Activated CD4-positive, alpha-beta memory T cell treated with anti-CD3 and anti-CD28 coated beads, Interleukin-2, amount 10 ng/mL, durations not matched to agents 7 days and 5 days (primary cell): ENCODE data around the gene RP9. TPM values are rescaled to one million over a fixed set of nuclear protein-coding genes. Genes with fewer than 3 reads are reported as not detected.

ENCODE experiments used
- CTCF ChIA-PET: fragments of 350-600 bp; sonication (Branson Sonifier 250); formaldehyde crosslinking; loops from one replicate; lab custom pipeline; 2021; ENCODE audit warnings: antibody characterized with exemption, inconsistent platforms; lab: Charles Lee
- POLR2A ChIA-PET: fragments of 350-600 bp; sonication (Branson Sonifier 250); formaldehyde crosslinking; loops from one replicate; lab custom pipeline; 2021; ENCODE audit warnings: antibody characterized with exemption; lab: Charles Lee
- DNase-seq: peaks from one replicate; pipeline ENCODE4 v3.0.0-alpha.2; 2020
- H3K27ac Mint-ChIP-seq: one replicate; pipeline ENCODE4 v1.8.0; 2021; ENCODE audit warnings: mild to moderate bottlenecking, mixed read lengths
- H3K27me3 Mint-ChIP-seq: one replicate; pipeline ENCODE4 v1.8.0; 2021; ENCODE audit warnings: mixed read lengths
- H3K36me3 Mint-ChIP-seq: one replicate; pipeline ENCODE4 v1.8.0; 2021; ENCODE audit warnings: low read depth, mixed read lengths
- H3K4me1 Mint-ChIP-seq: one replicate; pipeline ENCODE4 v1.8.0; 2021; ENCODE audit warnings: mixed read lengths
- H3K4me3 Mint-ChIP-seq: one replicate; pipeline ENCODE4 v1.8.0; 2021; ENCODE audit warnings: mild to moderate bottlenecking, mixed read lengths
- H3K9me3 Mint-ChIP-seq: one replicate; pipeline ENCODE4 v1.8.0; 2021; ENCODE audit warnings: mixed read lengths
- total RNA-seq, 2 experiments: library from RNA; stranded (reverse); gene quantifications; one replicate each; pipeline ENCODE4 v1.2.3, GENCODE V29; 2021

Gene RP9
- total RNA-seq, 2 experiments from 2014 or later, result 9.7 to 11.5 TPM

DNA sequence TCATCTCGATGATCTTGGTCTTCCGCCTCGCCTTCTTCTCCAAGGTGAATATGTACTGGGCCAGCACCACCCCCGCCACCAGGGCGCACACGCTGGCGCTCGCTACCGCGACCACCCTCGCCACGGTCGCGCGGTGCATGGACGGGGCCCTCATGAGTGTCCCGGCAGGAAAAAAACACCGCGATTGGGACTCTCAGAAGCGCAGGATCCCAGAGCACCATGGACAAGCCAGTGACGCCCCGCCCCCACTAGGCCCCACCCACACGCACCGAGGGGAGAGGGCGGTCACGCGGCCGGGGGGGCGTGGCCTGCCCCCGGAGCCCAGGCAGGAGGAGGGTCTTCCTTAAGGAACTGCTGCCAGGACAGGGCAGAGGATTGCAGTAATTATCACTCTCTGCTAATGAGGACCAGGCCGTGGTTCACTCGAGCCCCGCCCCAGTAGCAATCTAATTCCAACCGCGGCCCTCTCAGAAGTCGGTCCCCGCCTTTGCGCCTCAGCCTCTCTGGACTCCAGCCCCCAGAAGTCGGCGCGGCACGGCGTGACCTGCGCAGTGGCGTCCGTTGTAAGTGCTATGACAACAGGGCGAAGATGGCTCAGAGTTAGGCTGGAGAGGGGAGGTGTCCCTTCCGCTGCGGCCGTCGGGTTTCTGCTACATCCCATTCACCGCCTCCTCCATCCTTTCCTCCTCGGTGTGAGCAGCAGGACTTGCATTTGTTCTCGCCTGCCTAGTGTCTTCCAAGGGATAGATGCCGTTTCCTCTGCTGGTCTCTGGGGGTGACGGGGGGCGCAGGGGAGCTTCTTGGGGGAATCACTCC is 20.0 kb upstream of the RP9 start, which contains the start of gene BBS9:
Gene BBS9, plus strand, starts transcription at position 575 of the 816 bp plus-strand sequence. CDS start 16,689 bp downstream, outside the sequence.
- peaks cover 2% of the 10 kb centered on the region for H3K9me3 Mint-ChIP-seq
- ChIA-PET CTCF (interaction anchor here (0.9 to 2.1 kb wide), 3 partner anchors 19 to 21 kb away, joined by 3 to 10 read pairs (median 9); partner anchors contain the start of gene RP9), POLR2A (interaction anchor here (1.1 kb wide), 1 partner anchor 89 kb away, joined by 5 read pairs; no protein-coding TSS in a partner anchor)
- peak within 1 kb of the TSS; percentile 72 for H3K27ac Mint-ChIP-seq
- DNase-seq, result peak; percentile 93
- H3K4me3 Mint-ChIP-seq, result peak within 1 kb of the TSS; percentile 90
- peaks cover 3% of the 10 kb centered on the region for H3K27me3 Mint-ChIP-seq
- H3K36me3 Mint-ChIP-seq, result peaks cover 5% of the 10 kb centered on the region
- peaks cover 21% of the 10 kb centered on the region for H3K4me1 Mint-ChIP-seq

DNA sequence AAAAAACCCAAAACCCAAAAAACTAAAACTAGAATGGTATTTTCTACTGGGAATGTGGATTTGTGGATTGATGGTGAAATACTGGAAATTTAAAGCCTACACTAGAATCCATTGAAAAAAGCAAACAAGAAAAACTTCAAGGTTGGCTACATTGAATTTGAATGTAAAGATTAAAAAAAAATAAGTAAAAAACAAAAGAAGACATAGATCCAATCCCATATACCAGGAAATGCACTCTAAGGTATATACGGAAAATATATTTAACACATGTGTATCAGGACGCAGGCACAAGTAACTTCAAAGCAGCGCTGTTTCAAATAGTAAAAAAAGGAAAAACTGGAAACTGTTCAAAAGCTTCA is 19.4 kb upstream of the RP9 start:
- Mint-ChIP-seq H3K4me1 (peaks cover 21% of the 10 kb centered on the region), H3K27ac (peak overlapping the region; percentile 72), H3K36me3 (peaks cover 5% of the 10 kb centered on the region), H3K9me3 (peaks cover under 1% of the 10 kb centered on the region), H3K27me3 (peaks cover 3% of the 10 kb centered on the region), H3K4me3 (peak overlapping the region; percentile 90)
- DNase-seq, result no peak
- CTCF ChIA-PET, result interaction anchor here (2.1 kb wide), 1 partner anchor 20 kb away, joined by 9 read pairs; the partner anchor contains the start of gene RP9
- POLR2A ChIA-PET, result no interaction called here

DNA sequence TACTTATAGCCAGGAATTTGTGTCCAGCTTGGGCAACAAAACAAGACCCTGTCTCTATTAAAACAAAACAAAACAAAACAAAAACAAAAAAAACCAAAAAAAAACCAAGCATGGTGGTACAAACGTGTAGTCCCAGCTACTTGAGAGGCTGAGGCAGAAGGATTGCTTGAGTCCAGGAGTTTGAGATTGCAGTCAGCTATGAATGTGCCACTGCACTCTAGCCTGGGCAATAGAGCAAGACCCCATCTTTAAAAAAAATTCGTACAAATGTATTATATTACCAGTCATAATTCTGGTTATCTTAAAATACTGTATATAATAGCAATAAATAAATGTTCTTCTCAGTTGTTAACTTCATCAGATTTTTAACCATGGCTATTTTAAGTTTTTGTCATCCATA is 17.9 kb upstream of the RP9 start:
- Mint-ChIP-seq H3K4me3 (no peak overlapping the region), H3K27me3 (peaks cover 4% of the 10 kb centered on the region), H3K9me3 (no peaks in the 10 kb centered on the region), H3K27ac (no peak overlapping the region), H3K36me3 (peaks cover 2% of the 10 kb centered on the region), H3K4me1 (peaks cover 21% of the 10 kb centered on the region)
- POLR2A ChIA-PET, result no interaction called here
- no peak for DNase-seq
- CTCF ChIA-PET, result interaction anchor here (2.1 kb wide), 1 partner anchor 18 kb away, joined by 9 read pairs; the partner anchor contains the start of gene RP9

DNA sequence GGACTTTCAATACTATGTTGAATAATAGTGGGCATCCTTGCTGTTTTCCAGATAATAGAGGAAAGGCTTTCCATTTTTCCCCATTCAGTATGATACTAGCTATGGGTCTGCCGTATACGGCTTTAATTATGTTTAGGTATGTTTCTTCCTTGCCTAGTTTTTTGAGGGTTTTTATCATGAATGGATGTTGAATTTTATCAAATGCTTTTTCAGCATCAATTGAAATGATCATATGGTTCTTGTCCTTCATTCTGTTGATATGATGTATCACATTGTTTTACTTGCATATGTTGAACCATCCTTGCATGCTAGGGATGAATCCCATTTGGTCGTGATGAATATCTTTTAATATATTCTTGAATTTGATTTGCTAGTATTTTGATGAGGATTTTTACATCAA is 9.2 kb upstream of the RP9 start:
- H3K4me1 Mint-ChIP-seq, result no peaks in the 10 kb centered on the region
- H3K27ac Mint-ChIP-seq, result no peak overlapping the region
- POLR2A ChIA-PET, result no interaction called here
- H3K9me3 Mint-ChIP-seq, result peaks cover 10% of the 10 kb centered on the region
- peaks cover 3% of the 10 kb centered on the region for H3K36me3 Mint-ChIP-seq
- peaks cover 50% of the 10 kb centered on the region for H3K27me3 Mint-ChIP-seq
- CTCF ChIA-PET, result no interaction called here
- DNase-seq, result no peak
- H3K4me3 Mint-ChIP-seq, result no peak overlapping the region

DNA sequence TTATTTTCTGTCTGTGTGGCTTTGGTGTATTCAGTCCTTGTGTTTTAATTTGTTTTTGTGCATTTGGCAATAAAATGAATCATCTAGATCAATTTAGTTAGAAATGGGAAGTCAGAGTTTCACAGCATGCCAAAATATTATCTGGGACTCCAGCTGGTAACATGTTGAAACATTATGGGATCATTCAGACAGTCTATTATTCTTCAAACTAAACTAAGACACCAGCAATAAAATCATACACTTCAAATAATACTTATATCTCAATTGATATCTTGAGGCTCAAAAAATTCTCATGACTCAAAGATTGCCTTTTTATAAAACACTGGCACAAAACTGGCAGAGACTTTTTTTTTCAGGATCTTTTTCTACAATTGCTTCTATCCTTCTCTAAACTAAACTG is 5.8 kb upstream of the RP9 start:
- peaks cover 10% of the 10 kb centered on the region for H3K9me3 Mint-ChIP-seq
- H3K4me1 Mint-ChIP-seq, result peaks cover 6% of the 10 kb centered on the region
- peaks cover 51% of the 10 kb centered on the region for H3K27me3 Mint-ChIP-seq
- no peak overlapping the region for H3K27ac Mint-ChIP-seq
- CTCF ChIA-PET, result no interaction called here
- DNase-seq, result no peak
- H3K36me3 Mint-ChIP-seq, result peaks cover 3% of the 10 kb centered on the region
- no peak overlapping the region for H3K4me3 Mint-ChIP-seq
- POLR2A ChIA-PET, result no interaction called here

DNA sequence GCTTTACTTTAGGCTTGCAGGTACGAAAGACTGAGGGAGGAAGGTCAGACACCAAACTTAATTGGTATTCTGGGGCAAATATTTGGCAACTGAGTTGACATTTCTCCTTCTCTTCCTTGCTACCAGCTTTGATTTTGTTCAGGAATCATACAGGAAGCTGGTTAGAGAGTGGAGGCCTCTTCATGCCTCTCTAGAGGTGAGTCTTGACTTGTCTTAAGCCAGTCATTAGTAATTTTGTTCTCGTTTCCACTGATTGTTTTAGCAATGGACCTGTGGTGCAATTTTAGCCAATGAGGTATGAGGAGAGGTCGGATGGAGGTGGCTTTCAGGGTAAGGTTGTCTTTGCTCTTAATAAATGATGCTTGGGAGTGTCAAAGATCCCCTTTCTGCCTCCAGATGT is 2.4 kb upstream of the RP9 start:
- ChIA-PET CTCF (interaction anchor here (4.5 kb wide), 1 partner anchor 49 kb away, joined by 30 read pairs; the partner anchor contains the start of gene NT5C3A), POLR2A (no interaction called here)
- Mint-ChIP-seq H3K27ac (no peak overlapping the region), H3K36me3 (no peaks in the 10 kb centered on the region), H3K4me3 (no peak overlapping the region), H3K27me3 (peaks cover 33% of the 10 kb centered on the region), H3K4me1 (peaks cover 28% of the 10 kb centered on the region), H3K9me3 (no peaks in the 10 kb centered on the region)
- no peak for DNase-seq

DNA sequence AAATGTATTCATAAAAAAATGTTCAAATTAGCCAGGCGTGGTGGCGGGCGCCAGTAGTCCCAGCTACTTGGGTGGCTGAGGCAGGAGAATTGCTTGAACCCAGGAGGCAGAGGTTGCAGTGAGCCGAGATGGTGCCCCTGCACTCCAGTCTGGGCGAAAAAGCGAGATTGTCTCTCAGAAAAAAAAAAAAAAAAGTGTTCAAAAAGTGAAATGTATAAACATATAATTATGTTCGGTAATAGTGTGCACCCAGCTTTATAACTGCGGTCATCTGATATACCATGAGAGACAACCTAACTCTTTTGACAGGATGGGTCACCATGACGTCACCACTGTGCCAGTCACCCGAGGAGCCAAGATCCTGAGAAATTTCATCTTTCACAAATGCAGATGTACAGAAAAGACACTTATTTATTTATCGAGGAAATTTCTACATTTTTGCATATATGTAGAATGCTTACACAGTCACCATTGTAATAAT is 594 bp upstream of the RP9 start:
- no peaks in the 10 kb centered on the region for H3K9me3 Mint-ChIP-seq
- peak overlapping the region; percentile 65 for H3K4me3 Mint-ChIP-seq
- ChIA-PET CTCF (interaction anchor here (0.6 to 4.5 kb wide), 14 partner anchors 9 to 309 kb away, joined by 3 to 59 read pairs (median 4); partner anchors contain the start of genes BBS9 and NT5C3A), POLR2A (no interaction called here)
- DNase-seq, result no peak
- H3K27ac Mint-ChIP-seq, result no peak overlapping the region
- H3K4me1 Mint-ChIP-seq, result peaks cover 31% of the 10 kb centered on the region
- H3K36me3 Mint-ChIP-seq, result no peaks in the 10 kb centered on the region
- H3K27me3 Mint-ChIP-seq, result peaks cover 24% of the 10 kb centered on the region

DNA sequence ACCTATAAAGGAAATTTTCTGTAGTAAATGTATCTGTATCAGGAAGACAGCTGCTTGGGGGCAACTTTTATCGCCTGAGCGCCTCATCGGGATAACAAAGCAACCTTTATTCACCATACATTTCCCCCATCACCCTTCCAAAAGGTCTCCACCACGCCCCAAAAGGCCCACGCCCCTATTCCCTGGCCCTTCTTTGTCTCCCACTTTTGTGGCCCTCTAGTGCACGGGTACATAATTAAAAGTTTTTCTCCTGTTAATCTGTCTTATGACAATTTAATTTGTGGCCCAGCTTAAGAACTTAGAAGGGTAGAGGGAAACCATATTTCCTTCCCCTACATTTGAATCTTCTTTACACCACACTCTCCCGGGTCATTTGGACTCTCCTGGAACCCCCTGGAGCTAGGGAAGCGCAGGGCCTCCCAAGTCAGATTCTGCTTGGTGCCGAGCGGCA is 625 bp downstream of the RP9 start:
- no peak for DNase-seq
- H3K9me3 Mint-ChIP-seq, result no peaks in the 10 kb centered on the region
- POLR2A ChIA-PET, result interaction anchor here (0.8 to 3.0 kb wide), 9 partner anchors 31 to 263 kb away, joined by 3 to 25 read pairs (median 4); partner anchors contain the start of genes KBTBD2 and NT5C3A
- CTCF ChIA-PET, result interaction anchor here (0.7 to 4.5 kb wide), 34 partner anchors 9 to 618 kb away, joined by 3 to 59 read pairs (median 6); partner anchors contain the start of genes BBS9, KBTBD2, LSM5 and NT5C3A
- peak overlapping the region; percentile 83 for H3K4me3 Mint-ChIP-seq
- peak overlapping the region; percentile 54 for H3K27ac Mint-ChIP-seq
- peaks cover 19% of the 10 kb centered on the region for H3K27me3 Mint-ChIP-seq
- H3K4me1 Mint-ChIP-seq, result peaks cover 34% of the 10 kb centered on the region
- no peaks in the 10 kb centered on the region for H3K36me3 Mint-ChIP-seq

DNA sequence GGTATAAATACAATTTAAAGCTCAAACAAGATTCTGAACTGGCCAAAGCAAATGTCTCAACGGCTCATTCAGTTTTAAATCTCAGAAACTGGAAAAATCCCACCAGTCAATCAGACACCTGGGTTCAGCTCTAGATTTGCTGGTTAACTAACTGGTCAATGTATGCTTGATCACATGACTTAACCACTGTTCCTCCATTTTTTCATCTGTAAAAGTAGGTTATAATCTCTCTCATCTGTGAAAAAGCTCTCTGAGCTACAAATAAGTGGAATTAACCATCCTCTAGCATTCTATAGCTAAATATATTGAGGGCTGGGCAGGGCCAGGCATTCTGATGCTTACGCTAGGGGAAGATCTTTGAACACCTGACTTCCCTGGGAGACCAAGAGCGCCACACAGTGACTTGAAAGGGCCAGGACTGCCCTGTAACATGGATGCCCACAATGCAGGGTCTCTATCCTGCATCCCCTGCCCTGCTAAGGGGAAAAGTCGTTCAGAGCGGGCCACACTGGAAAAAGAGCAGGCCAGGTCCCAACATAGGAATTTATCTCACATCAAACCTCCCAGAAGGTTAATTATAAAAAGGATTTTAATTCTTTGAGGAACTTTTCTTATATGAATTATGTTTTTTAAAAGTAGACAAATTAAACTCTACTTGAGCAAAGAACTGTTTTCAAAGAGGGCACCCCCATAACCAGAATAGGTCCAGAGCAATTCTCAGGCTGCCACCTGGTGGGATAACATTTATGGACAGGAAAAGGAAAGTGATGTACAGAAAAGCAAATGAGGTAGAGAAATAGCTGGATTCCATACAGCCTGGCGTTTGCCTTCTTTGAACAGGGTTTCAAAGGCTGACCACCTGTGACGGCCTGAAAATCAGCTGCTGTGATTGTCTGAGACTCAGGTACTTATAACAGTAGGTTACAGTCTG is 1.8 kb downstream of the RP9 start:
- no peak overlapping the region for H3K27ac Mint-ChIP-seq
- peaks cover 34% of the 10 kb centered on the region for H3K4me1 Mint-ChIP-seq
- CTCF ChIA-PET, result interaction anchor here (0.6 to 4.5 kb wide), 39 partner anchors 8 to 417 kb away, joined by 3 to 59 read pairs (median 5); partner anchors contain the start of genes BBS9, KBTBD2 and NT5C3A

DNA sequence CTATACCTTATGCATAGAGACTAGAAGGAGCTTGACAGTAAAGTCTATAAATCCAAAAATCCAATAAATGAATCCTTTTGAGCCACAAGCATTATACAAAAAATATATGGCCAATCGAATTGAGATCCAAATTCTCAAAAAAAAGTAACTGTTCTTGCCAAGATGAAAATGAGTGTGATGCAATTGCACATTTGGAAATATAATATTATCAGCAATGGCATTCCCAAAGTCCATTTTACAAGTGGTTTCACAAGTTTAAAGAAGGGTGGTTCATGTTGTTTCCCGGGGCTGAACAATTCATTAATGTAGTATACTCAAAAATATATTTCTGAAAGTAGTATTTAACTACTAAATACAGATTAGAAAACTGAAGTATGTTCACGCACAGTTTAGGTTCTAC is 7.3 kb downstream of the RP9 start:
- ChIA-PET POLR2A (interaction anchor here (0.8 kb wide), 1 partner anchor 90 kb away, joined by 3 read pairs; no protein-coding TSS in a partner anchor), CTCF (interaction anchor here (1.4 kb wide), 1 partner anchor 255 kb away, joined by 6 read pairs; no protein-coding TSS in a partner anchor)
- Mint-ChIP-seq H3K4me1 (peaks cover 8% of the 10 kb centered on the region), H3K9me3 (no peaks in the 10 kb centered on the region), H3K27ac (no peak overlapping the region), H3K36me3 (peaks cover 37% of the 10 kb centered on the region), H3K4me3 (no peak overlapping the region), H3K27me3 (no peaks in the 10 kb centered on the region)
- DNase-seq, result no peak

More for the DNA sequence above, 1.8 kb downstream of the RP9 start:
- H3K4me3 Mint-ChIP-seq, result peak overlapping the region; percentile 83
- H3K27me3 Mint-ChIP-seq, result peaks cover 15% of the 10 kb centered on the region
- peaks cover 10% of the 10 kb centered on the region for H3K36me3 Mint-ChIP-seq
- H3K9me3 Mint-ChIP-seq, result no peaks in the 10 kb centered on the region
- POLR2A ChIA-PET, result interaction anchor here (0.8 to 3.0 kb wide), 6 partner anchors 36 to 262 kb away, joined by 3 to 25 read pairs (median 5); partner anchors contain the start of genes KBTBD2 and NT5C3A
- peak; percentile 35 for DNase-seq

DNA sequence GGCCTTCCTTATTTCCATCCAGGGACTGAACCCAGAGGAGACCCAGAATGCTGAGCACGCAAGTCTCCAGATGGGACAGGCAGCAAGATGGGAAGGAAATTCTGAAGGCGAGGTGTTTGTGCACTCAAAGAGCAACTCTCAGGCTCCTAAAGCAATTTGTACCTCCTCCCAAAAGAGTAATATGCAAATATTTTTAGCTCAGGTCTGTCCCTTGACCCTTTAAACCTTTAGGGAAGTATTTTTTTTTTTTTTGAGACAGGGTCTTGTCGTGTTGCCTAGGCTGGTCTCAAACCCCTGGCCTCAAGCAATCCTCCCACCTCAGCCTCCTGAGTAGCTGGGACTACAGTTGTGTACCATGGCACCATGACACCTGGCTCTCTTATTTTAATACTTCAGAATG is 8.4 kb downstream of the RP9 start:
- H3K9me3 Mint-ChIP-seq, result no peaks in the 10 kb centered on the region
- no peak for DNase-seq
- ChIA-PET POLR2A (no interaction called here), CTCF (no interaction called here)
- H3K4me1 Mint-ChIP-seq, result peaks cover 3% of the 10 kb centered on the region
- H3K4me3 Mint-ChIP-seq, result no peak overlapping the region
- no peak overlapping the region for H3K27ac Mint-ChIP-seq
- H3K36me3 Mint-ChIP-seq, result peaks cover 47% of the 10 kb centered on the region
- H3K27me3 Mint-ChIP-seq, result no peaks in the 10 kb centered on the region
